OCI-LY7 (cell line): ENCODE measurements around the gene RAPGEF3. TPM values are rescaled to one million over a fixed set of nuclear protein-coding genes. Genes with fewer than 3 reads are reported as not detected.
A peak's percentile ranks its signal among the peaks of the same experiment; 100 is the strongest.

Experiments
- BruUV-seq: library from RNA; stranded (reverse); fragments of 400-500 nt; replicated peaks from 2 replicates; lab custom pipeline; 2021; lab: Mats Ljungman, UMichigan
- CTCF ChIA-PET: fragments of 300-600 bp; sonication (Branson Sonifier 250); formaldehyde crosslinking; loops from one replicate; lab custom pipeline; 2022; ENCODE audit warnings: antibody characterized with exemption; ENCODE audit not compliant: unreplicated experiment; lab: Charles Lee
- POLR2A ChIA-PET: fragments of 300-600 bp; sonication (Branson Sonifier 250); formaldehyde crosslinking; loops from one replicate; lab custom pipeline; 2022; ENCODE audit warnings: antibody characterized with exemption; lab: Charles Lee
- DNase-seq: peaks from one replicate; pipeline ENCODE4 v3.0.0-alpha.2; 2015; ENCODE audit warnings: low spot score
- H2AFZ ChIP-seq: fragments of 200-600 bp; sonication (generic), shearing (Covaris generic); 2 replicates; pipeline ENCODE4 v1.6.1; 2014; ENCODE audit warnings: mild to moderate bottlenecking, antibody characterized with exemption, low read length, moderate library complexity
- H3K27ac ChIP-seq: fragments of 200-600 bp; sonication (generic); 2 replicates; pipeline ENCODE4 v1.5.1; 2014; ENCODE audit warnings: mixed run types, low read depth, mild to moderate bottlenecking, moderate library complexity, low read length, inconsistent platforms; ENCODE audit not compliant: poor library complexity, severe bottlenecking
- H3K36me3 ChIP-seq: fragments of 200-600 bp; sonication (generic); 2 replicates; pipeline ENCODE4 v1.6.1; 2014; ENCODE audit warnings: mild to moderate bottlenecking, antibody characterized with exemption, low read length, moderate library complexity, mixed read lengths; ENCODE audit not compliant: insufficient read depth
- H3K4me1 ChIP-seq: fragments of 200-600 bp; sonication (generic); 2 replicates; pipeline ENCODE4 v1.5.1; 2014; ENCODE audit warnings: mild to moderate bottlenecking, low read length; ENCODE audit not compliant: insufficient read depth, poor library complexity, severe bottlenecking
- H3K4me2 ChIP-seq: fragments of 200-600 bp; sonication (generic); 2 replicates; pipeline ENCODE4 v1.6.1; 2014; ENCODE audit warnings: mild to moderate bottlenecking, low read length
- H3K4me3 ChIP-seq: fragments of 200-600 bp; sonication (generic); 2 replicates; pipeline ENCODE4 v1.5.1; 2014; ENCODE audit warnings: mild to moderate bottlenecking, low read depth, low read length; ENCODE audit not compliant: poor library complexity, severe bottlenecking
- H3K79me2 ChIP-seq: fragments of 200-600 bp; sonication (generic); 2 replicates; pipeline ENCODE4 v1.6.1; 2016; ENCODE audit warnings: low read depth, mild to moderate bottlenecking, low read length, moderate library complexity, mixed read lengths; ENCODE audit not compliant: insufficient read depth
- H3K9me2 ChIP-seq: fragments of 200-600 bp; sonication (generic); 2 replicates; pipeline ENCODE4 v1.6.1; 2016; ENCODE audit warnings: mild to moderate bottlenecking, low read length, mixed read lengths; ENCODE audit not compliant: insufficient read depth
- H3K9me3 ChIP-seq: fragments of 200-600 bp; sonication (generic); 2 replicates; pipeline ENCODE4 v1.6.1; 2014; ENCODE audit warnings: mild to moderate bottlenecking, mixed run types, low read length, mixed read lengths
- H4K20me1 ChIP-seq: fragments of 200-600 bp; sonication (generic); 2 replicates; pipeline ENCODE4 v1.6.1; 2014; ENCODE audit warnings: mild to moderate bottlenecking, antibody characterized with exemption, low read length, moderate library complexity, mixed read lengths; ENCODE audit not compliant: insufficient read depth
- EZH2phosphoT487 ChIP-seq: fragments of 200-600 bp; sonication (generic); IDR thresholded peaks from 2 replicates; pipeline ENCODE4 v1.6.1; 2018; ENCODE audit warnings: low read depth, borderline replicate concordance, mild to moderate bottlenecking, mixed run types, antibody characterized with exemption, low read length, moderate library complexity, mixed read lengths
- intact Hi-C: fragments of 100-400 bp; cut with micrococcal nuclease; formaldehyde crosslinking; loops from one replicate; pipeline ENCODE4 v1.10.0; 2022; ENCODE audit not compliant: unreplicated experiment
- total RNA-seq, 2 experiments: library from RNA; depleted of rRNA in 1 of 2; stranded (reverse); fragments of >200 nt in 1 of 2; shearing (Covaris generic) in 1 of 2; gene quantifications; 2 replicates each; pipeline ENCODE4 v1.2.3, GENCODE V29; 2014 to 2022
- TF ChIP-seq, protein P1 (sequence below): fragments of 200-600 bp; sonication (generic); conservative IDR thresholded peaks from 2 replicates; pipeline ENCODE4 v1.5.1; 2014; ENCODE audit warnings: mild to moderate bottlenecking, antibody characterized with exemption, low read length, moderate library complexity, mixed read lengths

Gene RAPGEF3
- total RNA-seq, 2 experiments from 2014 or later = 0.69 to 4.7 TPM

DNA sequence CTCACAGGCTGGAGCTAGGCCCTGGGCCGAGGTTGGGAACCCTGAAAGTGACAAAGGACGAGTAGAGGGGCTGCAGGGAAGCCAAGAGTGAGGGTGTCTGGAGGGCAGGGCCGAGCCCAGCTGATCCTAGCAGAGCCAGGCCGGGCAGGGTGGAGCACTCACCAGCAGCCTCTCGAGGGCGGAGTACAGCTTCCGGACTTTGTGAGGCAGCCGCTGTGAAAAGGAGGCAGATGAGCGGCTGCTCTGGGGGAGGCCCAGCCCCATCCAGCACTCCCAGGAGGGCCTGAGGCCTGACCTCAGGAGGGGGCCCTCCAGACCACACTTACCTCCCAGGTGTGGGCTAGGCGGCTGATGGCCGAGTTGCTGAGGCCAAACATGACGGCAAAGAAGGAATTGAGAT is 18.7 kb downstream of the RAPGEF3 start:
- Histone ChIP-seq H4K20me1 (no peaks in the 10 kb centered on the region), H3K9me2 (no peaks in the 10 kb centered on the region), H3K36me3 (no peaks in the 10 kb centered on the region), H3K79me2 (no peaks in the 10 kb centered on the region), H3K4me3 (peak overlapping the region; percentile 5), H3K9me3 (no peaks in the 10 kb centered on the region), H2AFZ (peak overlapping the region; percentile 85), H3K4me1 (peaks cover 30% of the 10 kb centered on the region), H3K27ac (peak overlapping the region; percentile 44), H3K4me2 (peak overlapping the region; percentile 59)
- POLR2A ChIA-PET = interaction anchor here (0.6 to 5.4 kb wide), 12 partner anchors 8 to 95 kb away, joined by 3 to 44 read pairs (median 8); partner anchors contain the start of genes ENDOU and RAPGEF3
- DNase-seq = peak; percentile 79
- CTCF ChIA-PET = interaction anchor here (0.6 to 5.8 kb wide), 13 partner anchors 8 to 98 kb away, joined by 3 to 47 read pairs (median 5); partner anchors contain the start of genes ENDOU and RPAP3
- TF ChIP-seq EZH2phosphoT487 = no peak
- TF ChIP-seq, protein P1, sequence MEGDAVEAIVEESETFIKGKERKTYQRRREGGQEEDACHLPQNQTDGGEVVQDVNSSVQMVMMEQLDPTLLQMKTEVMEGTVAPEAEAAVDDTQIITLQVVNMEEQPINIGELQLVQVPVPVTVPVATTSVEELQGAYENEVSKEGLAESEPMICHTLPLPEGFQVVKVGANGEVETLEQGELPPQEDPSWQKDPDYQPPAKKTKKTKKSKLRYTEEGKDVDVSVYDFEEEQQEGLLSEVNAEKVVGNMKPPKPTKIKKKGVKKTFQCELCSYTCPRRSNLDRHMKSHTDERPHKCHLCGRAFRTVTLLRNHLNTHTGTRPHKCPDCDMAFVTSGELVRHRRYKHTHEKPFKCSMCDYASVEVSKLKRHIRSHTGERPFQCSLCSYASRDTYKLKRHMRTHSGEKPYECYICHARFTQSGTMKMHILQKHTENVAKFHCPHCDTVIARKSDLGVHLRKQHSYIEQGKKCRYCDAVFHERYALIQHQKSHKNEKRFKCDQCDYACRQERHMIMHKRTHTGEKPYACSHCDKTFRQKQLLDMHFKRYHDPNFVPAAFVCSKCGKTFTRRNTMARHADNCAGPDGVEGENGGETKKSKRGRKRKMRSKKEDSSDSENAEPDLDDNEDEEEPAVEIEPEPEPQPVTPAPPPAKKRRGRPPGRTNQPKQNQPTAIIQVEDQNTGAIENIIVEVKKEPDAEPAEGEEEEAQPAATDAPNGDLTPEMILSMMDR = 0 out of 2 replicates have a peak, but pooled peaks have one; percentile 8
- no TSS peak for BruUV-seq
- intact Hi-C loops = loop anchor here (1.0 kb wide), 1 partner anchor 25 kb away; no protein-coding TSS in a partner anchor

DNA sequence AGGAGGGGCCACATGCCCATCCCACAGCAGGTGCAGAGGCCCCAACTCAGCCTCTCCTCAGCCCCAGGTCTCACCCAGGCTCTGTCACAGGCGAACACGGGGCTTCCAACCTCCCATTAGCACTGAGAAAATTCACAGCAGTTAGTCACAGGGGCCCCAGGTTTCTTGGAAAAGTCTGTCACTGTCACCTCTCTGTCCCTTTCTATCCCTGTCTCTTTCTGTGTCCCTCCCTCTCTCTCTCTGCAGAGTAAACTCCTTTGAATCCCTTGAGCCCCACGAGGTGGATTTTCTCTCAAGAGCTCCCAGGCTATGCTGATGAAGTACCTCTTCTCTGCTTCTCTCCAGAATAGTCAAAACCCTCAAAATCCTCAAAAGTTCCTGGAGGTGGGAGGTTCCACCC is 19.4 kb downstream of the RAPGEF3 start:
- no peak for DNase-seq
- Histone ChIP-seq H3K36me3 (no peaks in the 10 kb centered on the region), H2AFZ (peak overlapping the region; percentile 85; the same call in 1 of the 2 replicates), H3K4me2 (no peak overlapping the region; the same call in 1 of the 2 replicates), H4K20me1 (no peaks in the 10 kb centered on the region), H3K9me2 (no peaks in the 10 kb centered on the region), H3K4me1 (peaks cover 30% of the 10 kb centered on the region), H3K4me3 (no peak overlapping the region), H3K27ac (no peak overlapping the region), H3K79me2 (no peaks in the 10 kb centered on the region), H3K9me3 (no peaks in the 10 kb centered on the region)
- ChIA-PET POLR2A (interaction anchor here (0.6 to 5.4 kb wide), 9 partner anchors 7 to 95 kb away, joined by 3 to 44 read pairs (median 14); partner anchors contain the start of genes ENDOU and RAPGEF3), CTCF (interaction anchor here (0.6 to 5.8 kb wide), 5 partner anchors 13 to 99 kb away, joined by 3 to 47 read pairs (median 5); partner anchors contain the start of gene ENDOU)
- intact Hi-C loops = no loop called here
- BruUV-seq = no TSS peak
- TF ChIP-seq EZH2phosphoT487 = no peak
- TF ChIP-seq, protein P1 = no peak
